ENCODE data around the gene MYO7A.

Gene MYO7A

DNA sequence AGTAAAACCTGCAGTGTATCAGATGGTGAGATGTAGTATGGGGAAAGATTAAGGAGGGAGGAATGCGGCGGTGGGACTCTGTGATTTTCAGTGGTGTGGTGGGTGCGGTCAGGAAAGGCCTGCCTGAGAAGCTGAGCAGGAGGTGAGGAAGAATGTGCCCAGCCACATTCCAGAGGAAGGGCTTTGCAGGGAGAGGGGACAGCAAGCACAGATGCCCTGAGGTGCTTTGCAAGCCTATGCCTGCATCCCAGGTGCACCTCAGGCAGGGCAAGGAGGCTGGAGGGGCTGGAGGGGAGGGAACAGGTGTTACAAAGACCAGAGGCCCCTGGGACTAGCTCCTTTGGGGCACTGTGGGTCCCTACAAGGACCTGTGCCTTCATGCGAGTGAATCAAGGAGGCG lies 42.1 kb downstream of the MYO7A start:
- no peak for DNase-seq

DNA sequence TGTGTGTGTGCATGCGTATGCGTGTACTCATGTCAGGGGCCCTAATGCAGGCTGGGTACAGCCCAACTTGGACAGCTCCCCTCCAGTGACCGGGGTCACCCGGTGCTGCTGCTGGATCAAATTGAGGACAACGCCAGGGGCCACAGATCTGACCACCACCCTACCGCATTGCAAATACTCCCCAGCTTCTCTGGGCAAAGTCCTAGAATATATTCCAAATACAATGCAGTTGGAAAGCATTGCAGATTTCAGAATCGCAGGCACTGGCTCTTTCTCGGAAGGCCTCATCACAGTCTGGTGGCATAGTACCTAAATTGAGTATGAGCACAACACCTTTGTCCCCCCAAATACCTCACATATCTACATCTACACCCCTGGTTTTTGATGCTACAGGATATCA lies 43.2 kb downstream of the MYO7A start:
- DNase-seq = no peak

DNA sequence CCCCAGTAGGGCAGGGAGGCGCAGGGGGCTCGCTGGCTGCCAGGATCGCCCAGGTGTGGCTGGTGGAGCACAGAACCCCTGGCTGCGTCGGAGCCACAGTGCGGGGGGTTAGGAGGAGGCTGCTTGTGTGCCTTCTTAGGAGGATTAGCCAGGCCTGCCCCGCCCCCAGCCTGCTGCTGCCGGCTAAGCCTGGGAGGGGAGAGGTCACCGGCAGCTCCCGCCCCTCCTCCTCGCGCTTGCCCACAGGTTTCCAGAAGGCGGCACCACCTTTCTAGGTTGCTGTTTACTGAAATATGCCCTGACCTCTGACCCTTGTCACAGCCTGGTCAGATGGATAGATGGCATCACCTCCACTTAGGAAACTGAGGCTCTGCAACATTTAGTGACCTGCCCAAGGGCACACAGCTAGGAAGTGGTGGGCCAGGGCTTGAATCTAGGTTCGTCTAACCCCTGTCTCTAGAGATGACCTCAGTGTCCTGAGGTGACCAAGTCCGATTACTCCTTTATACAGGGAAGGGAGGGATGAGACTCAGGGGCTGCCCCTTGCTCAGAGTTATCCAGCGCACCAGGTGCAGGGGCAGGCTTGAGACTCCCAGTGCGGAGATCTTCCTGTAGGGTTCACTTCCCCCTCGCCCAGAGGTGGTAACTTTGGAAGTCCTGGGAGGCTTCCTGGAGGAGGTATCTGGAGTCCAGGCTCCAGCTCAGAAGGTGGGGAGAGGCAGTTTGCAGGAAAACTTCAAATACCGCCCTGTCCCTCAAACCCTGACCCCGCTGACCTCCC lies 44.0 kb downstream of the MYO7A start:
- DNase-seq = no peak

DNA sequence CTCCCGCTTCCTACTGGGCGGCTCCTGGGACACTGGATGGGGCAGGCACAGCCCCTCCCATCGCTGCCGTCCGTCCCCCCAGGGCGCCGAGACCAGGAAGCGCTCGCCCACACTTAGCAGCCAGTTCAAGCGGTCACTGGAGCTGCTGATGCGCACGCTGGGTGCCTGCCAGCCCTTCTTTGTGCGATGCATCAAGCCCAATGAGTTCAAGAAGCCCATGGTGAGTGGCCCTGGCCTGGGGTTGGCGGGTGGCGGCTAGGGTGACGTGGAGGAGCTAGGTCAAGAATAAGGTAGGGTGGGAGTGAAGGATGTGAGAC lies 44.6 kb downstream of the MYO7A start:
- DNase-seq = no peak

DNA sequence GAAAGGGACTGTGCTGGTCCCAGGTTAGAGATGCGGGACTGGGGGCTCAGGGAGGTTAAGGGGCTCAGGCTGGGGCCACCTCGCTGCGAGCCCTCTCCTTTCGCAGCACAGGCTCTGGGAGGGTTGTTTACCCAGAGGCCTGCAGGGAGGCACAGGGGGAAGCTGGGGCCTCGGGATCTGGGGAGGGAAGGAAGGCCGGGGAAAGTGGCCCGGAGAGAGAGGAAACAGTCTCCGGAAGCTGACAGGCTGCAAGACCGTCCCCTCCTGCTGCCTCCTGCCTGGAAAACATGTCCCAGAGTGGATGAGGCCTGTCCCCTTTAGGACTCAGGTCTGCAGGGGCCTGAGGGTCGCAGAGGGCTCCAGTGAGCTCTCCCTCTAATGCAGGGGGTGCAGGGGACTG lies 45.4 kb downstream of the MYO7A start:
- DNase-seq = no peak

DNA sequence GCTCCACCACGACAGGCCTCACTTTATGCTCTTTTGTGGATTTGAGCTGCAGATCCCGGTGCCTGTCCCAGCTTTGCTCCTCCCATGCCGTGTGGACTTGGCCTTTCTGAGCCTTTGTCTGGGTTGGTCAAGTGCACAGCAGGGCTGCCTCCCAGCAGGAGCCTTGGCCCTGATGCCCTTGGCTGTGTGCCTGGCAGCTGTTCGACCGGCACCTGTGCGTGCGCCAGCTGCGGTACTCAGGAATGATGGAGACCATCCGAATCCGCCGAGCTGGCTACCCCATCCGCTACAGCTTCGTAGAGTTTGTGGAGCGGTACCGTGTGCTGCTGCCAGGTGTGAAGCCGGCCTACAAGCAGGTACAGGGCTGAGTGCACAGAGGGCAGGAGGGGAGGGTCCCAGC lies 46.5 kb downstream of the MYO7A start:
- no peak for DNase-seq

DNA sequence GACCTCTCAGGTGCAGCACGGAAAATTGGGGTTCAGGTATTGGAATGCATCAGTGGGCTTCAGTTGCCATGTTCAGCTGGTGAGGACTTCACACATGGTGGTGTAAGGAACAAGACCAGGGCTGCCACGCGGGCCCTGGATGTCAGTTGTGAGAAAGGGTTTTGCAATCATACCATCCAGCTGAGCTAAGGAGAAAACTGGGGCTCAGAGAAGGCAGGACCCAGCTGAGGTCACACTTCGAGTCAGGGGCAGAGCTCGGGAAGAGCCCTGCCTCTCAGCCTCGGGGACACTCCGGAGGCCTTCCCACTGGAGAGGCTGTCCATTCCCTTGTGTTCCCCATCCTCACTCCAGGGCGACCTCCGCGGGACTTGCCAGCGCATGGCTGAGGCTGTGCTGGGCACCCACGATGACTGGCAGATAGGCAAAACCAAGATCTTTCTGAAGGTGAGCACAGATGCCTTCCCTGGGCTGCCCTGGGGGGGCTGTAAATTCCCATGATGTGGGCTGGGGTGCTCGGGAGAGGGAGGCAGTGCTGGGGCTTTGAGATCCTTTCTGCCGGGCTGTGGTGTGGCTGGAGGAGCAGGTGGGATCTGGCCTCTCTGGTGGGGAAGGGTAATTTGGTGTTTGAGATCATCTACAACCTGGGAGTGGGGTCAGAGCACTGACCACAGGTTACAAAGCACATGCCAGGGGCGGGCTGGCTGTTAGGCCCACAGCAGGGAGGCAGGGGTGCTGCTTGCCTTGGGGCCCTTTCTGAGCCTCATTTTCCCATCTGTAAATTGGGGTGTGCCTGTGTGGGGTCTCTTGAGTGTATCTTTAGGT lies 47.2 kb downstream of the MYO7A start:
- no peak for DNase-seq

DNA sequence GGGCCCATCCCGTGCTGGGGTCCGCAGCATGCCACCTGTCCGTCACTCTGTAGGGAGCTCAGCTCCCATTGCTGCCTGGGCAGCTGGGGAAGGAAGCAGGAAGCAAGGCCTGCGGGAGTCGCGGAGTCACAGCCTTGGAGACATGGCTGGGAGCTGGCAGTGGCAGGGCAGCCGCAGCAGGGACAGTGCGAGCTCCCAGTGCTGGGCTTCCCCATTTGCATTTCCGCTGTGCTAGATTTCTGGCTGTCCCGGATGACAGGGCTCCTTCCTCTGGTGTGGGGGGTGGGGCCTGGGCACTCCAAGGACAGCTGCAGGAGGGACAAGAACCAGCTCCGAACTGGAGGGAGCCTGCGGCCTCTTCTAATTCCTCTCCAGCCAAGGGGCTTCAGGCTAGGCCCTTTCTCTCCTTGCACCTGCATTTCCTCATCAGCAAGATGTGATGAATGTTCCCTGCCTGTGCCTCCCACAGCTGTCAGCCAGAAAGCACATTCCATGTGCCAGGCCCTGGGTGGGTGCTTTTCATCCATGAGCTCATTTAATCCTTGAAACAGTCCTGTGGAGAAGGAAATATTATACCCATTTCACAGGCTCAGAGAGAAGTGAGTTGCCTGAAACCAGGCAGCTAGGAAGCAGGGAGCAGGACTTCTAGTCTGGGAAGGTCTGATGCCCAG lies 48.0 kb downstream of the MYO7A start:
- no peak for DNase-seq

DNA sequence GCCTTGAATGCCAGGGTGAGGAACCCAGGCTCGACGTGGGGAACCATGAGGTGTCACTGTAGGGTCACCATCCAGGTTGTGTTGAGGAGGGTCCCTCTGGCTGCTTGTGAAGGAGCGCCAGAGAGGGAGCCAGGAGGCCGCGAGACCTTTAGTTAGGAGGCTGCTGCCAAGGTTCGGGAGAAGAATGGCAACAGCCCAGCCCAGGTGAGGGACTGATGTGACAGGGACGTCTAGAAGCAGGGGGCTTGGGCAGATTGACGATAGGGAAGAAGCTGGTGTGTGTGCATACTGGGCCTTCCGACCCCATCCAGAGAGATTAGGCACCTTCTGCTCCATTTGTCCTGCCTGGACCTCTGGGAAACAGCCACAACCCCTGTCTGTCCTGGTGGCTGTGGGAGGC lies 49.0 kb downstream of the MYO7A start:
- DNase-seq = no peak

DNA sequence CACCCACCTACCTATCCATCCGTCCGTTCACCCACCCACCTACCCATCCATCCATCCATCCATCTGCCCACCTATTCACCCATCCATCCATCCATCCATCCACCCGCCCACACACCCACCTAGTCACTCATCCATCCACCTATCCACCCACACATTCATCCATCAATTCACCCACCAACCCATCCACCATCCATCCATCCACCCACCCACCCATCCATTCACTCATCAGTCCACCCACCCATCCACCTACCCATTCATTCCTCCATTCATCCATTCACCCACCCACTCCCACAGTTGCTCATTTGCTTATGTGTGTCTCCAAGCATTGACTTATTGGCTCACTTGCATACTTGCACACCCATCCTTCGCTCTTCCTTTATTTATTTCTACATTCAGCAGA lies 50.1 kb downstream of the MYO7A start:
- no peak for DNase-seq

DNA sequence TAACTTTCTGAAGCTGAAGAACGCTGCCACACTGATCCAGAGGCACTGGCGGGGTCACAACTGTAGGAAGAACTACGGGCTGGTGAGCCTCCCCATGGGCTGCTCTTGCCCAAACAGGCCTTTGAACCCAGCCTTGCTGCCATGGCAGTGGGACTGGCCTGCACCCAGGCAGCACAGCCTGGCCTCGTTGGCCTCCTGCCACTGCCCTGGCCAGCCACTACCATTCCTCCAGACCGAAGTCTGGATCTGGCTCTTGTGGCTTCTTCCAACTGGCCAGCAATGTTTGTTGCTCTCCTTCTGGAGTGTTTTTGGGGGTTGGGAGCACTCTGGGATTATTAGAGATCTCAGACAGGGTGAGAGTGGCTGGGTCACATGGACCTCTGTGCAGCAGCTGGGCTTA lies 51.0 kb downstream of the MYO7A start:
- DNase-seq = no peak

DNA sequence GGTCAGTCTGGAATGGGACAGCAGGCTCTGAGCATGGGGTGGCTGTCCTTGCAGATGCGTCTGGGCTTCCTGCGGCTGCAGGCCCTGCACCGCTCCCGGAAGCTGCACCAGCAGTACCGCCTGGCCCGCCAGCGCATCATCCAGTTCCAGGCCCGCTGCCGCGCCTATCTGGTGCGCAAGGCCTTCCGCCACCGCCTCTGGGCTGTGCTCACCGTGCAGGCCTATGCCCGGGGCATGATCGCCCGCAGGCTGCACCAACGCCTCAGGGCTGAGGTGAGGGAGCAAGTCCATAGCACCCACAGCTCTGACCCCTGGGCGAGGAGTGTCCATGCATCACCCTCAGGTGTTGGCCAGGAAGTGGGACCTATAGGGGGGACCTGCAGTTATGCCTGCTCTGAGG lies 51.6 kb downstream of the MYO7A start:
- DNase-seq = no peak

DNA sequence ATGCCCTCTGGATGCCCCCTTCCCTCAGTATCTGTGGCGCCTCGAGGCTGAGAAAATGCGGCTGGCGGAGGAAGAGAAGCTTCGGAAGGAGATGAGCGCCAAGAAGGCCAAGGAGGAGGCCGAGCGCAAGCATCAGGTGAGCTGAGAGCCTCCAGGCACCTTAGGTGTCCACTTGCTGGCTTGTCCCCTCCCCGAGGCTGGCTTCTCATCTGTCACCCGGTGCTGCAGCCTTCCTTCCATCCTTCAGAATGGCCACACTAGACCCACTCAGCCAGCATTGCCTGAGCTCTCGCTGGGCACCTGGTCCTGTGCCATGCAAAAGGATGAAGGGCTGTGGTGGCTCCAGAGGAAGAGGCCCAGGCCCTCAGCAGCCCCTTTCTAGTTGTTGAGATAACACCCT lies 52.3 kb downstream of the MYO7A start:
- DNase-seq = no peak

DNA sequence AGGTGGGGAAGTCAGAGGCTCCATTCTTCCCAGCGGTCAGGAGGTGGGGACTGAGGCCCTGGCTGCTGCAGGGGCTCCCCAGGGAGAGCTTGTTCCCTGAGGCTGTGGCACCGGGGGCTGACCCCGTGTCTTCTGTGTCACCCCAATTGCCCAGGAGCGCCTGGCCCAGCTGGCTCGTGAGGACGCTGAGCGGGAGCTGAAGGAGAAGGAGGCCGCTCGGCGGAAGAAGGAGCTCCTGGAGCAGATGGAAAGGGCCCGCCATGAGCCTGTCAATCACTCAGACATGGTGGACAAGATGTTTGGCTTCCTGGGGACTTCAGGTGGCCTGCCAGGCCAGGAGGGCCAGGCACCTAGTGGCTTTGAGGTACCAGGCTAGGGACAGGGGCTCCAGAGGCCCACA lies 53.2 kb downstream of the MYO7A start:
- DNase-seq = no peak

DNA sequence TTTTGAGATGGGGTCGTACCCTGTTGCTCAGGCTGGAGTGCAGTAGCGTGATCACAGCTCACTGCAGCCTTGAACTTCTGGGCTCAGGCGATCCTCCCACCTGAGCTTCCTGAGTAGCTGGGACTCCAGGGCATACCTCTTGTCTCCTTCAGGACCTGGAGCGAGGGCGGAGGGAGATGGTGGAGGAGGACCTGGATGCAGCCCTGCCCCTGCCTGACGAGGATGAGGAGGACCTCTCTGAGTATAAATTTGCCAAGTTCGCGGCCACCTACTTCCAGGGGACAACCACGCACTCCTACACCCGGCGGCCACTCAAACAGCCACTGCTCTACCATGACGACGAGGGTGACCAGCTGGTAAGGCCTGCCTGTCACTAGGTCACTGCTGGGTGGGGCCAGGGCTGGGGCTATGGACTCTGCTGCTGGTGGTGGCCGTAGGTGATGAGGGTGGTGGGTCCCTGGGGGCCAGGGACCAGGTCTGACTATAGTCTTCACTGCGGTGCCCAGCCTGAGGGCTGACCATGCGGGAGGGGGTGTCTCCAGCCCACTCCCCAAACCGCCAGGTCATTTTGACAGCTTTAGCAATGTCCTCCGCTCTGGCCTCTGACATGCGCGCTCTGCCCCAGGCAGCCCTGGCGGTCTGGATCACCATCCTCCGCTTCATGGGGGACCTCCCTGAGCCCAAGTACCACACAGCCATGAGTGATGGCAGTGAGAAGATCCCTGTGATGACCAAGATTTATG lies 53.9 kb downstream of the MYO7A start:
- DNase-seq = no peak

DNA sequence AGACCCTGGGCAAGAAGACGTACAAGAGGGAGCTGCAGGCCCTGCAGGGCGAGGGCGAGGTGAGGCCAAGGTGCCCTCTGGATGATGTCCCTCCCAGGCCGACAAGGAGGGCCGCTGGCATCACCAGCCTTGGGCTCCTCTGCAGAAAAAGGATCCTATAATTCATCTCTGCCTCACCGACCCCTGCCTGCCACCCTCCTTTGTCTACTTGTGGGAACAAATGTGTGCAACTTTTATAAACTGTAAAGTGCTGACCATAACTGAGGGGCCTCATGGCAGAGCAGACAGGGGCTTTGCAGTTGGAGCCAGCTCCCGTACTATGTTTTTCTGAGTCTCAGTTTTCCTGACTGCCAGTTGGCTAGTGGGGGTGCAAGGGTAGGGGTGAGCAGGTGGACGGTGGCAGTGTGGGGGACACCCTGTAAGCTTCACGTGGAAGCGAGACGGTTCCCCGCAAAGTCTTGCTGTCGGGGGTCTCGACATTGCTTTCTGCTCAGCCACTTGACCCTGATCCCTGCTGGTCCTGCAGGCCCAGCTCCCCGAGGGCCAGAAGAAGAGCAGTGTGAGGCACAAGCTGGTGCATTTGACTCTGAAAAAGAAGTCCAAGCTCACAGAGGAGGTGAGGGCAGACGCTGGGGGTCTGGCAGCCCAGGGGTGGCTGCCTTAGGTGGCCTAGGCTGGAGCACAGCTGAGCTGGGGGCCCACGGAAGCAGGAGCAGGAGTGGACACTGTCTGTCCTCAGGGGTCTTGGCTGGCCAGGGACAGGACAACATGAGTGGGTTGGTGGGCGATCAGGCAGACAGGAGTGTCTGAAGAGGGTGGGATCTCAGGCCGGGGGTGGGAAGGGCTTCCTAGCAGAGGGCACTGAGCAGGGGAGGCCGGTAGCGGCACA lies 54.7 kb downstream of the MYO7A start:
- no peak for DNase-seq

DNA sequence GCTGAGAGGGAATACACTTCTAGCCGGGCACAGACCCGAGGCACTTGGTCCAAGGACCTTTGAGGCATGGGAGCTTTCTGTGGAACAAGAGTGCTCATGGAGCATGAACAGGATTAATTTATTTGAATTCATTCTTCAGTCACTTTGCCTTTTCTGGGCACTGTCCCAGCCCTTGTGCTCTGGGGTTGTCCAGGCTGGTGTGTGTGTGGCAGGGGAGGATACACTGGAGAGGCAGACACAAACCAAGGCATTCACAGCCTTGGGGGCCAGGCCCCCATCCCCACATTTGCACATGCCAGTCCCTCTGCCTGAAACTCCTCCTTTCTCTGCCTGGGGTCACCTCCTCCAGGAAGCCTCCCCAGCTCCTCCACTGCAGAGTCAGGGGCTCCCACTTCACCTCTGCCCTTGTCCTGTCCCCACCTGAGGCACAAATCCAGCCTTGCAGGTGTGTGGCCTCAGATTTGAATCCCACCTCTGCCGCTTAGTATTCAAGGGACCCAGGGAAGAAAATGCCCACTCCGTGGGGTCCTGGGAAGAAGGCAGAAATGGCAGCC lies 55.5 kb downstream of the MYO7A start:
- DNase-seq = no peak

DNA sequence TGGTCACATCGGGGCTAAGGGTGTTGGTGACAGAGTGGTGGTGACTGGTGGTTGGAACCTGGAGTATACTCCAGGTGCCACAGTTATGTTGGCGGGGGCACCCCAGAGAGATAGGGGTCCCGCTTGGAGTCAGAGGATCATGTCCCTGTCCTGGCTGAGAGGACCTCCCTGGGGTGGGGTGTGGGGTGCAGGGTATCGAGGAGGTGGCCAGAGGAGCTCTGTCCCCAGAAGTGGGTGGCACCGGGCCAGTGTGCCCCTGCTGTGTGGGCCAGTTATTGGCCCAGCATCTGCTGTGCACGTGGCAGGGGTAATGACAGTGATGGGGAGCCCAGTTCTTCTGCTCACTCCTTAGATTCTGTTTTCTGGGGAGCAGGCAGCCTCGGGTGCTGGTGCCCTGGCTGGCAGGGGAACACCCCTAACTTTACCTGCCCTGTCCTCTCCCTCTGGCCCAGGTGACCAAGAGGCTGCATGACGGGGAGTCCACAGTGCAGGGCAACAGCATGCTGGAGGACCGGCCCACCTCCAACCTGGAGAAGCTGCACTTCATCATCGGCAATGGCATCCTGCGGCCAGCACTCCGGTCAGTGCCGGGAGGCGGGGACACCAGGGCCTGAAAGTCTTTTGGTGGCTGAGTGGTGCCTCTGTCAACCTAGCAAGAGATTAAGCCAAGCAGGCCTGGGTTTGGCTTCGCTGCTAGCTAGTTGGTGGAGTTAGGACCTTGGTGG lies 56.3 kb downstream of the MYO7A start:
- no peak for DNase-seq

DNA sequence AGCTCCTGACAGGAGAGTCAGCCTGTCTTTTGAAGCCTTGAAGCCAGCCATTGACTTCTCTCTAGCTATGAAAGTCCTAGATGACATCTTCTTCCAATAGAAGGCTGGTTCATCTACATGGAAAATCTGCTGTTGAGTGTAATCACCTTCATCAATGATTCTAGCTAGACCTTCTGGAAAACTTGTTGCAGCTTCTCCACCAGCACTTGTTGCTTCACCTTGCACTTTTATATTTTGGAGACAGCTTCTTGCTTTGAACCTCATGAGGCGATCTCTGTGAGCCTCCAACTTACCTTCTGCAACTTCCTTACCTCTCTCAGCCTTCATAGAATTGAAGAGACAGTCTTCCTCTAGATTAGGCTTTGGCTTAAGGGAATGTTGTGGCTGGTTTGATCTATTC lies 58.3 kb downstream of the MYO7A start:
- DNase-seq = no peak

DNA sequence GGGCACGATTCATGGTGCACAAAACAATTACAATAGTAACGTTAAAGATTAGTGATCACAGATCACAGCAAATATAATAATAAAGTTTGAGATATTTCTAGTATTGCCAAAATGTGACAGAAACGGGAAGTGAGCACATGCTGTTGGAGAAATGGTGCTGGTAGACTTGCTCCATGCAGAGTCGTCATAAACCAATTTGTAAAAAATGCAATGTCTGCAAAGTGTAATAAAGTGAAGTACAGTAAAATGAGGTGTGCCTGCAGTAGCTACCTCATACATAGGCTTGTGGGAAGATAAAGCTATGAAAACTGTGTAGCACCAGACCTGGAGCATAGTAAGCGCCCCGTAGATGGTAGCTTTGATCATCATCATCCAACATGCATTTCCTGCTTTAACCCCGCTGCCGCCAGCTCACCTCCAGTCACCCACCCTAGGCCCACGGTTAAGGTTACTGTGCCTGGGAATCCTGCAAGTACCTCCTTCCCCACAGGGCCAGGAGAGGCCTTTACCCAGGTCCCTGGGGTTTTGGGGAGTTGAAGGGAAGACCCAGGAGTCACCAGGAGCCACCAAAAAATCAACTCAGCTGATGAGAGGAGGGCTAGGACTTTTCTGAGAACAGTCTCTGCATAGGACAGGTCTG lies 59.2 kb downstream of the MYO7A start:
- no peak for DNase-seq

All from activated naive CD4-positive, alpha-beta T cell treated with anti-CD3 and anti-CD28 coated beads, Interleukin-2, amount 50 U/mL, for 16 hours (primary cell).